K562 (cell line): ENCODE measurements around the gene NFATC3. TPM values are rescaled to one million over a fixed set of nuclear protein-coding genes. Genes with fewer than 3 reads are reported as not detected.

Source experiments
- DPF2 ChIP-seq: fragments of 450-650 bp; IDR thresholded peaks from 2 replicates; pipeline ENCODE4 v1.6.1; 2016
- GTF2B ChIP-seq: IDR thresholded peaks from 2 replicates; pipeline ENCODE4 v1.6.1; 2011; ENCODE audit not compliant: insufficient read length; ENCODE audit errors: extremely low read depth
- MBD2 ChIP-seq: sonication (generic); IDR thresholded peaks from 2 replicates; pipeline ENCODE4 v1.6.1; 2016; ENCODE audit warnings: low read depth, borderline replicate concordance
- NCOA1 ChIP-seq: fragments of 450-650 bp; IDR thresholded peaks from 2 replicates; pipeline ENCODE4 v1.6.1; 2016; ENCODE audit warnings: low read depth
- NR1H2 ChIP-seq: sonication (generic); formaldehyde crosslinking; IDR thresholded peaks from 2 replicates; pipeline ENCODE4 v1.4.0; 2020; ENCODE audit warnings: mild to moderate bottlenecking, missing genetic modification reagents
- POLR2B ChIP-seq: fragments of 450-650 bp; IDR thresholded peaks from 2 replicates; pipeline ENCODE4 v1.6.1; 2018; ENCODE audit warnings: low read depth; ENCODE audit not compliant: partially characterized antibody
- RFX5 ChIP-seq: IDR thresholded peaks from 2 replicates; pipeline ENCODE4 v1.6.1; 2011; ENCODE audit warnings: low read depth, mild to moderate bottlenecking, improper control_type of control experiment, low read length
- RNF219 ChIP-seq: fragments of 250-450 bp; sonication (Bioruptor Pico); IDR thresholded peaks from 2 replicates; pipeline ENCODE4 v1.5.0; 2022; ENCODE audit warnings: mild to moderate bottlenecking
- SLC30A9 ChIP-seq: fragments of 250-450 bp; sonication (Bioruptor Pico); IDR thresholded peaks from 2 replicates; pipeline ENCODE4 v1.8.0; 2022; ENCODE audit warnings: mild to moderate bottlenecking, moderate library complexity
- TAF1 ChIP-seq: IDR thresholded peaks from 2 replicates; pipeline ENCODE4 v1.6.1; 2011; ENCODE audit warnings: mild to moderate bottlenecking, low read length, moderate library complexity; ENCODE audit not compliant: insufficient read depth, control insufficient read depth, severe bottlenecking; ENCODE audit errors: extremely low read depth
- TBL1XR1 ChIP-seq, 2 experiments: IDR thresholded peaks; 2 replicates each; pipeline ENCODE4 v1.6.1; 2012; ENCODE audit warnings: improper control_type of control experiment in 2 of 2, low read length in 2 of 2, mild to moderate bottlenecking in 1 of 2
- THRAP3 ChIP-seq: fragments of 450-650 bp; IDR thresholded peaks from 2 replicates; pipeline ENCODE4 v1.6.1; 2016; ENCODE audit warnings: mild to moderate bottlenecking, inconsistent platforms, borderline replicate concordance
- USF1 ChIP-seq: sonication (generic); formaldehyde crosslinking; IDR thresholded peaks from 2 replicates; pipeline ENCODE4 v1.9.0; 2022; ENCODE audit warnings: mild to moderate bottlenecking, missing genetic modification reagents
- ZBTB17 ChIP-seq: fragments of 450-650 bp; formaldehyde crosslinking; IDR thresholded peaks from 2 replicates; pipeline ENCODE4 v1.4.0; 2020; ENCODE audit warnings: mild to moderate bottlenecking
- ZFP91 ChIP-seq: sonication (generic); formaldehyde crosslinking; IDR thresholded peaks from 2 replicates; pipeline ENCODE4 v1.8.0; 2022; ENCODE audit warnings: mild to moderate bottlenecking, missing genetic modification reagents
- ZMIZ1 ChIP-seq, 2 experiments: fragments of 150-350 bp in 1 of 2; IDR thresholded peaks; 2 replicates each; pipeline ENCODE4 v1.6.1; 2012 to 2016; ENCODE audit warnings: low read depth in 2 of 2, low read length in 2 of 2, mild to moderate bottlenecking in 1 of 2, moderate library complexity in 1 of 2
- ZNF143 ChIP-seq: sonication (generic); formaldehyde crosslinking; IDR thresholded peaks from 2 replicates; pipeline ENCODE4 v1.9.0; 2022; ENCODE audit warnings: mild to moderate bottlenecking, missing genetic modification reagents
- ZNF589 ChIP-seq: fragments of 200-800 bp; sonication (Bioruptor generic); IDR thresholded peaks from 2 replicates; pipeline ENCODE4 v1.6.1; 2016; ENCODE audit warnings: low read depth, missing genetic modification characterization, missing compliant biosample characterization
- polyA plus RNA-seq, 8 experiments: library from polyadenylated mRNA; depleted of rRNA in 4 of 8; stranded (reverse) in 5 of 8; unstranded in 3 of 8; fragments of >200 nt; fragmentation: Nextera tagmentation in 2 of 8; fragmentation: Illumina TruSeq in 1 of 8; extraction: Ambion mirVana in 2 of 8; extraction: Trizol in 1 of 8; gene quantifications; 2 replicates each; pipeline versions ENCODE4 v1.2.1 to v1.2.3, GENCODE V29; 2011 to 2014; ENCODE audit warnings: inconsistent platforms in 1 of 8, missing spikeins in 1 of 8
- total RNA-seq, 7 experiments: library from RNA; depleted of rRNA in 6 of 7; stranded (reverse); fragments of >200 nt in 6 of 7; fragmentation: Illumina TruSeq in 2 of 7; extraction: Trizol in 2 of 7; gene quantifications; 2 replicates each; pipeline versions ENCODE4 v1.2.1 to v1.2.3, GENCODE V29; 2011 to 2021; ENCODE audit warnings: low replicate concordance in 1 of 7

Gene NFATC3
- total and polyA plus RNA-seq, 9 of the 15 experiments (the other 6 are each of a cell fraction or from before 2014, with no cell fraction given): 15.7 to 98.4 (median 59.4) TPM

GRCh38 chr16:68244903-68245853 is 160.0 kb downstream of the NFATC3 start, which contains the start of gene PLA2G15 (continued):
- TF ChIP-seq RNF219 (no peak), SLC30A9 (CRISPR knock-in tag) (no peak), ZNF589 (CRISPR knock-in tag) (no peak), ZFP91 (no peak), TBL1XR1 (IDR thresholded peaks at IDR 0.05; ENCODE audit: low read length in 2 of 2) (peak in 1 of 2 experiments; percentile 11; a peak in 1 of 4 replicates), THRAP3 (no peak), USF1 (CRISPR knock-in tag) (peak; percentile 35; the same call in 1 of the 2 replicates), MBD2 (peak; percentile 77), ZMIZ1 (IDR thresholded peaks at IDR 0.05; ENCODE audit: low read depth in 2 of 2, low read length in 2 of 2) (peak in 1 of 2 experiments; percentile 91; a peak in 2 of 4 replicates), POLR2B (peak; percentile 33), TAF1 (peak; percentile 43), NCOA1 (peak; percentile 37; the same call in 1 of the 2 replicates), ZBTB17 (CRISPR knock-in tag) (peak; percentile 100), ZNF143 (no peak), GTF2B (no peak), RFX5 (no peak), DPF2 (no peak), NR1H2 (CRISPR knock-in tag) (no peak)
